Tibial nerve (tissue), 3 donors: ENCODE results near the gene NEO1.

ENCODE experiments used
- CTCF ChIP-seq, 5 experiments: fragments of 200-600 bp in 3 of 5; fragments of 450-650 bp in 2 of 5; sonication (generic) in 3 of 5; IDR thresholded peaks; one replicate each; pipeline ENCODE4 v1.5.1; 2016 to 2019; ENCODE audit warnings: antibody characterized with exemption in 5 of 5, mild to moderate bottlenecking in 3 of 5, moderate library complexity in 2 of 5
- POLR2A ChIP-seq, 2 donors: fragments of 450-650 bp; IDR thresholded peaks; one replicate each; pipeline ENCODE4 v1.6.1; 2017; ENCODE audit warnings: antibody characterized with exemption in 2 of 2, mild to moderate bottlenecking in 2 of 2, moderate library complexity in 2 of 2

GRCh38 chr15:73146419-73146818 is 94.2 kb downstream of the NEO1 start:
- no peak for TF ChIP-seq CTCF (IDR thresholded peaks at IDR 0.05)
- TF ChIP-seq POLR2A (IDR thresholded peaks at IDR 0.05): no peak
